ENCODE data around the gene SLC22A23.

Gene SLC22A23

GRCh38 chr6:3444276-3445088 lies 12.4 kb downstream of the SLC22A23 start:
- DNase-seq (ENCODE audit: low read depth), result no peak

GRCh38 chr6:3443221-3443515 lies 13.7 kb downstream of the SLC22A23 start:
- DNase-seq (ENCODE audit: low read depth), result no peak

GRCh38 chr6:3442431-3443220 lies 14.2 kb downstream of the SLC22A23 start:
- DNase-seq (ENCODE audit: low read depth), result no peak

GRCh38 chr6:3440911-3441310 lies 15.9 kb downstream of the SLC22A23 start:
- no peak for DNase-seq (ENCODE audit: low read depth)

GRCh38 chr6:3439961-3440360 lies 16.9 kb downstream of the SLC22A23 start:
- DNase-seq (ENCODE audit: low read depth), result no peak

GRCh38 chr6:3438190-3439167 lies 18.4 kb downstream of the SLC22A23 start:
- no peak for DNase-seq (ENCODE audit: low read depth)

- DNase-seq (ENCODE audit: low read depth), result no peak
Observed at GRCh38 chr6:3433005-3433404, 23.8 kb downstream of the SLC22A23 start.

- no peak for DNase-seq (ENCODE audit: low read depth)
Observed at GRCh38 chr6:3432416-3432815, 24.4 kb downstream of the SLC22A23 start.

- DNase-seq (ENCODE audit: low read depth), result no peak
Observed at GRCh38 chr6:3431994-3432393, 24.9 kb downstream of the SLC22A23 start.

- DNase-seq (ENCODE audit: low read depth), result no peak
Observed at GRCh38 chr6:3429211-3429610, 27.6 kb downstream of the SLC22A23 start.

GRCh38 chr6:3428700-3429099 lies 28.1 kb downstream of the SLC22A23 start:
- DNase-seq (ENCODE audit: low read depth), result no peak

GRCh38 chr6:3428247-3428646 lies 28.6 kb downstream of the SLC22A23 start:
- no peak for DNase-seq (ENCODE audit: low read depth)

GRCh38 chr6:3427687-3428085 lies 29.2 kb downstream of the SLC22A23 start:
- DNase-seq (ENCODE audit: low read depth), result no peak

- no peak for DNase-seq (ENCODE audit: low read depth)
Observed at GRCh38 chr6:3426927-3427686, 29.7 kb downstream of the SLC22A23 start.

- DNase-seq (ENCODE audit: low read depth), result no peak
Observed at GRCh38 chr6:3426091-3426926, 30.5 kb downstream of the SLC22A23 start.

GRCh38 chr6:3425574-3425973 lies 31.3 kb downstream of the SLC22A23 start:
- DNase-seq (ENCODE audit: low read depth), result no peak

- DNase-seq (ENCODE audit: low read depth), result no peak
Observed at GRCh38 chr6:3424185-3424927, 32.5 kb downstream of the SLC22A23 start.

- no peak for DNase-seq (ENCODE audit: low read depth)
Observed at GRCh38 chr6:3423439-3424184, 33.2 kb downstream of the SLC22A23 start.

- DNase-seq (ENCODE audit: low read depth), result no peak
Observed at GRCh38 chr6:3422435-3423070, 34.3 kb downstream of the SLC22A23 start.
